Kidney epithelial cell (primary cell): ENCODE data around the gene SPINK6. TPM values are rescaled to one million over a fixed set of nuclear protein-coding genes. Genes with fewer than 3 reads are reported as not detected.
A peak's percentile ranks its signal among the peaks of the same experiment; 100 is the strongest.

ENCODE experiments used
- DNase-seq: peaks from one replicate; pipeline ENCODE4 v3.0.0-alpha.2; 2010; ENCODE audit warnings: low read depth
- H3K27me3 ChIP-seq: 2 replicates; pipeline ENCODE4 v1.6.0; 2011; ENCODE audit warnings: low read length; ENCODE audit not compliant: control insufficient read depth, insufficient read depth
- H3K36me3 ChIP-seq: 2 replicates; pipeline ENCODE4 v1.5.1; 2011; ENCODE audit warnings: low read length; ENCODE audit not compliant: control insufficient read depth, insufficient read depth
- H3K4me3 ChIP-seq: 2 replicates; pipeline ENCODE4 v1.5.1; 2011; ENCODE audit warnings: low read depth, mild to moderate bottlenecking, control low read depth, low read length
- CTCF ChIP-seq: IDR thresholded peaks from 2 replicates; pipeline ENCODE4 v1.5.1; 2011; ENCODE audit warnings: mild to moderate bottlenecking, moderate library complexity, low read length, control low read depth, inconsistent platforms; ENCODE audit not compliant: insufficient read depth, poor library complexity, severe bottlenecking
- total RNA-seq: library from RNA; depleted of rRNA; stranded (reverse); fragments of >200 nt; gene quantifications from 2 replicates; pipeline ENCODE4 v1.2.3, GENCODE V29; 2015

Gene SPINK6, protein sequence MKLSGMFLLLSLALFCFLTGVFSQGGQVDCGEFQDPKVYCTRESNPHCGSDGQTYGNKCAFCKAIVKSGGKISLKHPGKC
- total RNA-seq: not detected in 2 replicates

GRCh38 chr5:148202531-148203203 lies at the start of gene SPINK6:
Gene SPINK6, plus strand, starts transcription at chr5:148203042. Its CDS starts 55 bp downstream, at chr5:148203097.
- H3K36me3 ChIP-seq: no peaks in the 10 kb centered on the region
- H3K4me3 ChIP-seq: no peak within 1 kb of the TSS
- no peaks in the 10 kb centered on the region for H3K27me3 ChIP-seq
- peak; percentile 7 for DNase-seq
- no peak for TF ChIP-seq CTCF

- TF ChIP-seq CTCF: no peak
- Histone ChIP-seq H3K4me3 (no peak overlapping the region), H3K27me3 (no peaks in the 10 kb centered on the region), H3K36me3 (no peaks in the 10 kb centered on the region)
- DNase-seq: no peak
Observed at GRCh38 chr5:148156609-148157008, 46.2 kb upstream of the SPINK6 start.

DNA sequence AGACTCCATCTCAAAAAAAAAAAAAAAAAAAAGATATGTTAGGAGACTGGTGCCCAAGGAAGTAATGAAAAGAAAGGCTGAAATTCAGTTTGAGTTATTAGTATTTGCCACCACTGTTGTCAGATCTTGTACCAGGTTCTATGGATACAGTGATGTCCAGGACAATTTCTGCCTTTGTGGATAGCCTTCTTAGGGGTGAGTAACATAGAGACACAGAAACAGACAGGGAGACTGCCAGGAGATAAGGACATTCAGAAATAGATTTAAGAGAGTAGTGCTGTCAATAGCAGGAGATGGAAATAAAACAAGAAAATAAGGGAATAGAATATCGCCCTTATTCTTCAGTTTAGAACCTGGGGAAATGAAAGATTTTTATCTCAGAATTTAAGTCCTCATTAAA lies 40.8 kb upstream of the SPINK6 start:
- no peaks in the 10 kb centered on the region for H3K36me3 ChIP-seq
- H3K4me3 ChIP-seq: no peak overlapping the region
- no peak for TF ChIP-seq CTCF
- H3K27me3 ChIP-seq: no peaks in the 10 kb centered on the region
- no peak for DNase-seq

DNA sequence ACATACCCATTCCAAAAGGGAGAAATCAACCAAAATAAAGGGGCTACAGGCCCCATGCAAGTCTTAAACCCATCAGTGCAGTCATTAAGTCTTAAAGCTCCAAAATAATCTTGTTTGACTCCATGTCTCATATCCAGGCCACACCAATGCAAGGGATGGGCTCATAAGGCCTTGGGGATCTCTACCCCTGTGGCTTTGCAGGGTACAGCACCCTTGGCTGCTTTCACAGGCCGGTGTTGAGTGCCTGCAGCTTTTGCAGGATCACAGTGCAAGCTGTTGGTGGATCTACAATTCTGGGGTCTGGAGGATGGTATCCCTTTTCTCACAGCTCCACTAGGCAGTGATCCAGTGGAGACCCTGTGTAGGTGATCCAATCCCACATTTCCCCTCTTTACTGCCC lies 39.5 kb upstream of the SPINK6 start:
- DNase-seq: no peak
- no peak overlapping the region for H3K4me3 ChIP-seq
- H3K36me3 ChIP-seq: no peaks in the 10 kb centered on the region
- H3K27me3 ChIP-seq: no peaks in the 10 kb centered on the region
- no peak for TF ChIP-seq CTCF

- no peak for TF ChIP-seq CTCF
- H3K4me3 ChIP-seq: no peak overlapping the region
- H3K27me3 ChIP-seq: no peaks in the 10 kb centered on the region
- DNase-seq: no peak
- H3K36me3 ChIP-seq: no peaks in the 10 kb centered on the region
Observed at GRCh38 chr5:148166550-148167283, 36.1 kb upstream of the SPINK6 start.
